Keratinocyte (primary cell): Measurements from ENCODE around the gene TMEM150A. TPM values are rescaled to one million over a fixed set of nuclear protein-coding genes. Genes with fewer than 3 reads are reported as not detected.
A peak's percentile ranks its signal among the peaks of the same experiment; 100 is the strongest.

ENCODE experiments used
- DNase-seq: peaks from one replicate; pipeline ENCODE4 v3.0.0-alpha.2; 2011; ENCODE audit warnings: low read depth, missing footprints, low spot score
- FAIRE-seq: peaks from 2 replicates; lab custom pipeline; 2011; peaks lifted over from hg19 to GRCh38; lab: Jason Lieb, UNC
- H2AFZ ChIP-seq: 2 replicates; pipeline ENCODE4 v1.6.0; 2012; ENCODE audit warnings: low read length, control low read depth, inconsistent platforms; ENCODE audit not compliant: control insufficient read depth
- H3K27ac ChIP-seq: 2 replicates; pipeline ENCODE4 v1.5.1; 2011; ENCODE audit warnings: low read length; ENCODE audit not compliant: control insufficient read depth, insufficient read depth
- H3K27me3 ChIP-seq: 3 replicates; pipeline ENCODE4 v1.6.0; 2011; ENCODE audit warnings: low read length; ENCODE audit not compliant: control insufficient read depth, insufficient read depth; ENCODE audit errors: extremely low read depth
- H3K36me3 ChIP-seq, 2 experiments: 2 replicates in 1 of 2; 3 replicates in 1 of 2; pipeline ENCODE4 v1.5.1; 2011; ENCODE audit warnings: low read length in 2 of 2, mild to moderate bottlenecking in 1 of 2; ENCODE audit not compliant: control insufficient read depth in 2 of 2, insufficient read depth in 2 of 2; ENCODE audit errors: extremely low read depth in 1 of 2
- H3K4me1 ChIP-seq: 3 replicates; pipeline ENCODE4 v1.5.1; 2011; ENCODE audit warnings: low read length; ENCODE audit not compliant: control insufficient read depth, insufficient read depth; ENCODE audit errors: extremely low read depth
- H3K4me2 ChIP-seq: 3 replicates; pipeline ENCODE4 v1.6.0; 2011; ENCODE audit warnings: low read depth, low read length; ENCODE audit not compliant: control insufficient read depth, insufficient read depth; ENCODE audit errors: extremely low read depth
- H3K4me3 ChIP-seq, 3 experiments: fragments of 200-600 bp in 1 of 3; sonication (generic) in 1 of 3; 2 replicates in 2 of 3; 3 replicates in 1 of 3; pipeline ENCODE4 v1.5.1; 2011 to 2016; ENCODE audit warnings: low read length in 3 of 3, mild to moderate bottlenecking in 3 of 3, control low read depth in 2 of 3, inconsistent platforms in 1 of 3, low read depth in 1 of 3, mixed read lengths in 1 of 3, mixed run types in 1 of 3, moderate library complexity in 1 of 3; ENCODE audit not compliant: control insufficient read depth in 2 of 3, insufficient read depth in 2 of 3; ENCODE audit errors: extremely low read depth in 1 of 3
- H3K79me2 ChIP-seq: 2 replicates; pipeline ENCODE4 v1.6.0; 2012; ENCODE audit warnings: low read length; ENCODE audit not compliant: control insufficient read depth, insufficient read depth
- H3K9ac ChIP-seq: 3 replicates; pipeline ENCODE4 v1.6.0; 2011; ENCODE audit warnings: low read length; ENCODE audit not compliant: control insufficient read depth, insufficient read depth; ENCODE audit errors: extremely low read depth
- H3K9me1 ChIP-seq: 3 replicates; pipeline ENCODE4 v1.6.0; 2011; ENCODE audit warnings: low read length; ENCODE audit not compliant: control insufficient read depth, insufficient read depth; ENCODE audit errors: extremely low read depth
- H3K9me3 ChIP-seq: 2 replicates; pipeline ENCODE4 v1.5.1; 2012; ENCODE audit warnings: low read depth, low read length; ENCODE audit not compliant: control insufficient read depth
- H4K20me1 ChIP-seq: 3 replicates; pipeline ENCODE4 v1.6.0; 2011; ENCODE audit warnings: low read length; ENCODE audit not compliant: control insufficient read depth, insufficient read depth; ENCODE audit errors: extremely low read depth
- EZH2 ChIP-seq: IDR thresholded peaks from one replicate; pipeline ENCODE4 v1.6.1; 2012; ENCODE audit warnings: inconsistent platforms, mild to moderate bottlenecking, low read length, moderate library complexity
- dilution Hi-C: fragments of 300-500 bp; cut with MboI; formaldehyde crosslinking; loops from one replicate; pipeline ENCODE4 v1.7.0; 2020; ENCODE audit warnings: low sequenced_read_pairs; ENCODE audit not compliant: extremely low pct_ligation_motif_present
- polyA plus RNA-seq, 5 experiments: library from polyadenylated mRNA; depleted of rRNA in 3 of 5; stranded (reverse) in 3 of 5; stranded (forward) in 1 of 5; unstranded in 1 of 5; fragments of >200 nt; gene quantifications; 1 replicate in 1 of 5; 2 replicates in 3 of 5; 3 replicates in 1 of 5; pipeline versions ENCODE4 v1.2.1 to v1.2.3, GENCODE V29; 2011 to 2012; ENCODE audit warnings: missing spikeins in 2 of 5, low read depth in 1 of 5, low replicate concordance in 1 of 5
- TF ChIP-seq, protein P1 (sequence below), 3 experiments: IDR thresholded peaks in 1 of 3; conservative IDR thresholded peaks in 1 of 3; optimal IDR thresholded peaks in 1 of 3; 2 replicates in 2 of 3; 3 replicates in 1 of 3; pipeline versions ENCODE3 to v1.5.1; 2011; ENCODE audit warnings: low read length in 3 of 3, mild to moderate bottlenecking in 3 of 3, moderate library complexity in 2 of 3, control low read depth in 1 of 3, inconsistent platforms in 1 of 3; ENCODE audit not compliant: insufficient read depth in 2 of 3; ENCODE audit errors: extremely low read depth in 1 of 3

TMEM150A gene
- polyA plus RNA-seq, 1 donor (not counting 4 experiments of a cell fraction or from before 2014, with no cell fraction given) = 7.7 TPM

DNA sequence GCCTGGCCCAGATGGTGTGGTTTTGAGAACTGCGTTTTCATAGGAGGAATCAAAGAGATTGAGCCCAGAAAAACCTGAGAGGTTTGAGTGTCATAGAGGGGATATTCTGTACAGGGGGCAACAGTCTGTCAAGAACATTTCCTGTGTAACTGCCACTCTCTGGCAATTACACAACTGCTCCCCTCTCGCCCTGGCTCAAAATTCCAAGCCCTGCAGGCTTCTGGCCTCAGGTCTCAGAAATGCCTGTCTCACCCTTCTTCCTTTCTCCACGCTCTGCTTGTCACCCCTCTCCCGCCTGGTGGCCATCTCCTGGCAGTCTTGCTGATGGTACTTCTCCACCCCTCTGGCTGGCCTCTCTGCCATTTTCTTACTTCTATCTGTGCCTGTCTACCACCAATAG lies 14.3 kb downstream of the TMEM150A start:
- H3K4me3 ChIP-seq = no peak overlapping the region
- no peaks in the 10 kb centered on the region for H3K79me2 ChIP-seq
- H3K9me3 ChIP-seq = no peaks in the 10 kb centered on the region
- dilution Hi-C loops = no loop called here
- DNase-seq (no peak), FAIRE-seq (no peak)
- TF ChIP-seq, protein P1, sequence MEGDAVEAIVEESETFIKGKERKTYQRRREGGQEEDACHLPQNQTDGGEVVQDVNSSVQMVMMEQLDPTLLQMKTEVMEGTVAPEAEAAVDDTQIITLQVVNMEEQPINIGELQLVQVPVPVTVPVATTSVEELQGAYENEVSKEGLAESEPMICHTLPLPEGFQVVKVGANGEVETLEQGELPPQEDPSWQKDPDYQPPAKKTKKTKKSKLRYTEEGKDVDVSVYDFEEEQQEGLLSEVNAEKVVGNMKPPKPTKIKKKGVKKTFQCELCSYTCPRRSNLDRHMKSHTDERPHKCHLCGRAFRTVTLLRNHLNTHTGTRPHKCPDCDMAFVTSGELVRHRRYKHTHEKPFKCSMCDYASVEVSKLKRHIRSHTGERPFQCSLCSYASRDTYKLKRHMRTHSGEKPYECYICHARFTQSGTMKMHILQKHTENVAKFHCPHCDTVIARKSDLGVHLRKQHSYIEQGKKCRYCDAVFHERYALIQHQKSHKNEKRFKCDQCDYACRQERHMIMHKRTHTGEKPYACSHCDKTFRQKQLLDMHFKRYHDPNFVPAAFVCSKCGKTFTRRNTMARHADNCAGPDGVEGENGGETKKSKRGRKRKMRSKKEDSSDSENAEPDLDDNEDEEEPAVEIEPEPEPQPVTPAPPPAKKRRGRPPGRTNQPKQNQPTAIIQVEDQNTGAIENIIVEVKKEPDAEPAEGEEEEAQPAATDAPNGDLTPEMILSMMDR (optimal IDR thresholded peaks at IDR 0.05 in 1 of 3, IDR thresholded peaks at IDR 0.05 in 1 of 3, conservative IDR thresholded peaks at IDR 0.05 in 1 of 3; ENCODE audit: extremely low read depth in 1 of 3, insufficient read depth in 2 of 3, low read length in 3 of 3) = no peak
- no peak for TF ChIP-seq EZH2
- H2AFZ ChIP-seq = no peak overlapping the region
- no peaks in the 10 kb centered on the region for H3K9me1 ChIP-seq
- H3K27ac ChIP-seq = no peak overlapping the region
- H3K36me3 ChIP-seq = no peaks in the 10 kb centered on the region
- no peak overlapping the region for H3K9ac ChIP-seq
- H3K4me2 ChIP-seq = no peak overlapping the region
- H3K27me3 ChIP-seq = no peaks in the 10 kb centered on the region
- no peaks in the 10 kb centered on the region for H4K20me1 ChIP-seq
- peaks cover 23% of the 10 kb centered on the region for H3K4me1 ChIP-seq

DNA sequence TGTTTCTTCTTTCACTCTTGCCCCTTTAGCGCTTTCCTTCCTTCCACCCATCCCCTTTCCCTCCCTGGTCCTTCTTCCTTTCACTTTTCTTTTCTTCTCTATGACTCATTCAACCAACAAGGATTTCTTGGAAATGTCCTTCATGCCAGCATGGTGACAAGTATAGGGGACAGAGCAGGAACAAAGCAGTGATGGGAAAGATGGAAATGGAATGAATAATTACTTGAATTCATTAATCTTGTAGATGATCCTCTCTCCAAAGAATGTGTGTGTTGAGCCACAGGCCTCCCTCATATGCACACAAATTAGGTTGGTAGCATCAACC lies 16.8 kb downstream of the TMEM150A start:
- no peaks in the 10 kb centered on the region for H3K9me3 ChIP-seq
- H3K27ac ChIP-seq = peak overlapping the region; percentile 13
- no peak overlapping the region for H3K9ac ChIP-seq
- H3K4me2 ChIP-seq = peak overlapping the region; percentile 68
- H3K27me3 ChIP-seq = no peaks in the 10 kb centered on the region
- H3K9me1 ChIP-seq = no peaks in the 10 kb centered on the region
- H2AFZ ChIP-seq = no peak overlapping the region
- dilution Hi-C loops = no loop called here
- no peak for DNase-seq
- no peaks in the 10 kb centered on the region for H3K79me2 ChIP-seq
- no peaks in the 10 kb centered on the region for H4K20me1 ChIP-seq
- TF ChIP-seq EZH2 = no peak
- TF ChIP-seq, protein P1 (optimal IDR thresholded peaks at IDR 0.05 in 1 of 3, IDR thresholded peaks at IDR 0.05 in 1 of 3, conservative IDR thresholded peaks at IDR 0.05 in 1 of 3; ENCODE audit: extremely low read depth in 1 of 3, insufficient read depth in 2 of 3, low read length in 3 of 3) = no peak
- no peak overlapping the region for H3K4me3 ChIP-seq
- H3K36me3 ChIP-seq = peaks cover 11 to 13% of the 10 kb centered on the region in 2 experiments
- peaks cover 20% of the 10 kb centered on the region for H3K4me1 ChIP-seq
- FAIRE-seq = no peak
